Naive thymus-derived CD8-positive, alpha-beta T cell (primary cell): Measurements from ENCODE around the gene REX1BD. TPM values are rescaled to one million over a fixed set of nuclear protein-coding genes. Genes with fewer than 3 reads are reported as not detected.
A peak's percentile ranks its signal among the peaks of the same experiment; 100 is the strongest.

ENCODE experiments used
- ATAC-seq, 2 donors: fragments of 150-1000 bp; cut with Tn5 transposase in 1 of 2; sonication (Bioruptor Pico), chemical (Tn5 transposase) in 1 of 2; 1 replicate in 1 of 2; 2 replicates in 1 of 2; pipeline ENCODE4 v1.10.0; 2021; ENCODE audit warnings: mild to moderate bottlenecking in 2 of 2, moderate library complexity in 2 of 2
- POLR2A ChIA-PET: fragments of 350-600 bp; sonication (Branson Sonifier 250); formaldehyde crosslinking; loops from one replicate; lab custom pipeline; 2021; ENCODE audit warnings: antibody characterized with exemption; lab: Charles Lee
- DNase-seq, 10 donors: peaks; one replicate each; pipeline versions ENCODE4 v3.0.0 to v3.0.0-alpha.2; 2020 to 2022
- H3K27ac Mint-ChIP-seq, 10 donors: one replicate each; pipeline ENCODE4 v1.8.0; 2020 to 2022; ENCODE audit warnings: mild to moderate bottlenecking in 10 of 10, mixed read lengths in 10 of 10, moderate library complexity in 4 of 10, inconsistent platforms in 1 of 10
- H3K27me3 Mint-ChIP-seq, 5 donors: one replicate each; pipeline ENCODE4 v1.8.0; 2021 to 2022; ENCODE audit warnings: mixed read lengths in 5 of 5
- H3K36me3 Mint-ChIP-seq, 3 donors: one replicate each; pipeline ENCODE4 v1.8.0; 2020 to 2022; ENCODE audit warnings: mixed read lengths in 3 of 3, mild to moderate bottlenecking in 2 of 3, inconsistent platforms in 1 of 3
- H3K4me1 Mint-ChIP-seq, 4 donors: one replicate each; pipeline ENCODE4 v1.8.0; 2021 to 2022; ENCODE audit warnings: mixed read lengths in 4 of 4
- H3K4me3 Mint-ChIP-seq, 10 donors: one replicate each; pipeline ENCODE4 v1.8.0; 2020 to 2022; ENCODE audit warnings: mild to moderate bottlenecking in 10 of 10, mixed read lengths in 10 of 10, moderate library complexity in 6 of 10, inconsistent platforms in 1 of 10
- H3K9me3 Mint-ChIP-seq, 9 donors: one replicate each; pipeline ENCODE4 v1.8.0; 2020 to 2022; ENCODE audit warnings: mixed read lengths in 9 of 9, mild to moderate bottlenecking in 3 of 9, inconsistent platforms in 1 of 9, moderate library complexity in 1 of 9
- polyA plus RNA-seq, 3 donors: library from polyadenylated mRNA; unstranded; fragments of 300-500 nt; fragmentation: Illumina TruSeq; gene quantifications; one replicate each; pipeline ENCODE4 v1.2.3, GENCODE V29; 2021
- total RNA-seq, 8 experiments: library from RNA in 2 of 8; stranded (reverse) in 2 of 8; gene quantifications; one replicate each; pipeline ENCODE4 v1.2.3 and lab custom pipeline; 2021 to 2026

Gene REX1BD
- total and polyA plus RNA-seq, 5 experiments from 2014 or later: 138 to 196 (median 165) TPM

DNA sequence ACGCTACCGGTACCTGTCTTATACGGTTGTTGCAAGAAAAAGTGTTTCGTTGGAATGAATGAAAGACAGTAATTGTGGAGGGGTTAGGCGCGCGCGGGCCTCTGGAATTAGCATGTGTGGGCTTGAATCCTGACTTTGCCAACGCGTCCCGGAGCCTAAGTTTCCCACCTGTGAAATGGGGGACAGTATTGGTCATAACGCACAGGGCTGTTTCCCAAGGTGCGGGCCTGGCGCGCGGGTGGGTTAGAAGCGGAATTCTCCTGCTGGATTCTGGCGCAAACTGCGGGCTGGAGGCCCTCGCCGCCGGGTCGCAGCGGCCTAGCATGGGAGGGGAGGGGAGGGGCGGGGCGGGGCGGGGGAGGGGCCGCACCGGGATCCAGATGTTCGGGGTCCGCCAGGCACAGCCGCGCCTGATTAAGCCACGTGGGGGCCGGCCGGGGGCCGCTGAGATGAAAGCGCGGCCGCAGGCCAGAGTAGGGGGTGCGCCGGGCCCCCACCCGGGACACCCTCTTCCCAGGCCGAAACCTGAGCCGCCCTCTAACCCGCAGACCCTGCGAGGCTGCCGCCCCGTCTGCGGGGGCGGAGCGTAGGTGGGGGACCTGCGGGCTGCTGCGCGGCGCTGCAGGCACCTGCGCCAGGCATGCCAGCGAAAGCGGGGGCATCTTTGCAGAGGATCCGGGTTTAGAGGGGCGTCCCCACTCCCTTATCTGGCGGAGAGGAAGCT lies 22.9 kb downstream of the REX1BD start:
- Mint-ChIP-seq H3K27me3 (peaks cover 26 to 81% (median 51%) of the 10 kb centered on the region in 5 donors), H3K4me3 (peak overlapping the region; percentile 74 to 90 (median 80)), H3K9me3 (no peaks in the 10 kb centered on the region), H3K4me1 (peaks cover 13 to 50% (median 25%) of the 10 kb centered on the region in 4 donors), H3K36me3 (peaks cover 0 to 6% (median 0%) of the 10 kb centered on the region in 3 donors), H3K27ac (peak overlapping the region in 1 of 10 donors; percentile 35)
- POLR2A ChIA-PET: interaction anchor here (0.6 to 2.2 kb wide), 3 partner anchors 17 to 24 kb away, joined by 3 to 9 read pairs (median 3); partner anchors contain the start of gene REX1BD
- peak; percentile 58 to 71 for ATAC-seq
- DNase-seq: peak in 2 of 10 donors; percentile 40 to 41

DNA sequence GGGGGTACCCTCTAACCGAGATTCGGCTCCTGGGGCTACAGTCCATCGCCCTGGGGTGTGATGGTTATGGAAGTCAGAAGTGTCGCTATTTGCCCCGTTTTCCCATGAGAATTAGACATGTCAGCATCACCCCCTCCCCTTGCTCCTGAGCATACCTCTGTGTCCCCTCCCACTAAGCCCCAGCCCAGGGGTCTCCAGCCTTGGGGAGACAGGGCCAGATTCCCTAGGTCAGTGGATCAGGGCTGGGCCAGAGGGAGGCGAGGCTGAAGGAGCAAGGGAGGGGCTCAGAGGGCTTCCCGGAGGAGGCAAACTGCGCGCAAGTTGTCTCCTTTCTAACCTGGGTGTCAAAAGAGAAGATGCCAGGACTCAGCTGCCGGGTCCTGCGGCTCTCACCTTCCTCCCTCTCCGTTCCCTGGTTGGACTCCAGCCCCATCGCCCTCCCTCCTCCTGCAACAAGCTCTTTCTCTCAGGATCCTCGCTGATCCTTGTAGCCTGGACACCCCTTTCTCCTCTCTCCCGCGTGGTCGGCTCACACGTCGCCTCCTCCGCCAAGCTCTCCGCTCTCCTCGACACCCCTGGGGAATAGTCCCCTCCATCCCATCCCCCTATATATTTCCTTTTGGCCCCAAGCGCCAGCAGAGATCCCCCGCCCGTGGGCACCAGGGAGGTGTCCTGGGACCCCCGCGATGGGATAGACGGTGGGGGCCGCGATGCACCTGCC lies 23.6 kb downstream of the REX1BD start:
- DNase-seq (no peak), ATAC-seq (peak; percentile 4 to 9)
- Mint-ChIP-seq H3K4me3 (peak overlapping the region; percentile 67 to 90 (median 78)), H3K4me1 (peaks cover 13 to 50% (median 24%) of the 10 kb centered on the region in 4 donors), H3K27me3 (peaks cover 26 to 84% (median 50%) of the 10 kb centered on the region in 5 donors), H3K36me3 (peaks cover 0 to 6% (median 0%) of the 10 kb centered on the region in 3 donors), H3K9me3 (no peaks in the 10 kb centered on the region), H3K27ac (peak overlapping the region in 3 of 10 donors; percentile 14 to 88 (median 38))
- POLR2A ChIA-PET: interaction anchor here (0.6 to 2.2 kb wide), 3 partner anchors 18 to 23 kb away, joined by 3 to 9 read pairs (median 3); partner anchors contain the start of gene REX1BD

DNA sequence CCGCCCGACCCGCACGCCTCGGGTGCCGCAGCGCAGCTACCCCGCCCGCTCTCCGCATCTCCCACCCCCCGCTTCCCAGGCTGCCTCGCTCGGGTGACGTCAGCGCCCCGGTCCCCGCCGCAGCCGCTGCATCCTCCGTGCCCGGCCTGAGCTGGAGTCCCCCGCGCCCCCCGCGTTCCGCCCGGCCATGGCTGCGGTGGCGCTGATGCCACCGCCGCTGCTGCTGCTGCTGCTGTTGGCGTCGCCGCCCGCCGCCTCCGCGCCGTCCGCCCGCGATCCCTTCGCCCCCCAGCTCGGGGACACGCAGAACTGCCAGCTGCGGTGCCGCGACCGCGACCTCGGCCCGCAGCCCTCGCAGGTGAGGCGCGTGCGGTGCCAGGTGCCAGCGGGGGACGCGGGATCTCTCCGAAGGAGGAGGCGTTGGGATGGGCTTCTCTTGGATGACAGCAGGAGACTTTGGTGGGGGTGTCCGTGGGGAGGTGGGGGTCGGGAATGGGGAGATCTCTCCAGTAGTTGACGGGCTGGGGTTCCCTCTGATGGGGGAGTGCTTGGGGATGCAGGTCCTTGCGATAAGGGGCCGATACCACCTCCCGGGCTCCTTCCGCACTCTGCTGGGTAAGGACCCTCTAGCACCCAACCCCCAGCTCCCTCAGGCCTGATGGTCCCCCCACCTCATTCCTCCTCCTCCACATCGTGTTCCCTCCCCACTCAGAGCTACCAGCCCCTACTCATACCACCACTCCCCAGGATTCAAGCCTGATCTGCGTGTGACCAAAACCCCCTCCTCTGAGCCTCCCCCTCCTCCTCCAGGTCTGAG lies 24.4 kb downstream of the REX1BD start, which contains the start of gene TMEM59L:
Gene TMEM59L (plus strand): TSS at position 99 of the 817 bp plus-strand sequence. CDS start 89 bp downstream, at position 188.
- peak within 1 kb of the TSS; percentile 67 to 90 (median 78) for H3K4me3 Mint-ChIP-seq
- ATAC-seq (peak; percentile 71 to 78), DNase-seq (peak in 9 of 10 donors; percentile 40 to 79 (median 56))
- peaks cover 10 to 43% (median 20%) of the 10 kb centered on the region in 4 donors for H3K4me1 Mint-ChIP-seq
- POLR2A ChIA-PET: interaction anchor here (1.1 to 2.2 kb wide), 2 partner anchors 22 to 24 kb away, joined by 3 to 9 read pairs; partner anchors contain the start of gene REX1BD
- H3K27ac Mint-ChIP-seq: peak within 1 kb of the TSS in 3 of 10 donors; percentile 14 to 88 (median 38)
- H3K9me3 Mint-ChIP-seq: no peaks in the 10 kb centered on the region
- peaks cover 26 to 84% (median 51%) of the 10 kb centered on the region in 5 donors for H3K27me3 Mint-ChIP-seq
- H3K36me3 Mint-ChIP-seq: peaks cover 0 to 4% (median 0%) of the 10 kb centered on the region in 3 donors

DNA sequence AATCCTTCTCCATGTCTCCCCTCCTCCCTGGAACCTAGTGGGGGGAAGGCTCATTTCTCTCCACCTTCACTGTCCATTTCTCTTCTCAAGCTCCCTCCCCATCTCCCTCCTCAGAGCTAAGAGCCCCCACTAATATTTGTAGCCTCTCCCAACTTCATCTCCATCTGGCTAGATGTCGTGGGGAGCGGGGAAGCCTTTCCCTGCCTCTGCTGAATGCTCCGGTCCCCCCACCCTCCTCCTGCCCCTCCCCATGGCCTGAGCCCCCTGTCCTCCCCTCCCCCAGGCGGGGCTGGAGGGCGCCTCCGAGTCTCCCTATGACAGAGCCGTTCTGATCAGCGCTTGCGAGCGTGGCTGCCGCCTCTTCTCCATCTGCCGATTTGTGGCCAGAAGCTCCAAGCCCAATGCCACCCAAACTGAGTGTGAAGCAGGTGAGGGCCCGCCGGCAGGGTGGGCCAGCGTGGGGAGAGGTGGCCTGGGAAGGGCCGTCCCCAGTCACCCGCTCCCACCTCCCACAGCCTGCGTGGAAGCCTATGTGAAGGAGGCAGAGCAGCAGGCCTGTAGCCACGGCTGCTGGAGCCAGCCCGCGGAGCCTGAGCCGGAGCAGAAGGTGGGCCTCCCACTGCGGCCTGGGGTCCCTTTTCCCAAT lies 25.1 kb downstream of the REX1BD start:
- H3K9me3 Mint-ChIP-seq: no peaks in the 10 kb centered on the region
- peak overlapping the region; percentile 45 to 84 (median 68) for H3K4me3 Mint-ChIP-seq
- POLR2A ChIA-PET: interaction anchor here (2.2 kb wide), 1 partner anchor 25 kb away, joined by 9 read pairs; the partner anchor contains the start of gene REX1BD
- peaks cover 0 to 4% (median 0%) of the 10 kb centered on the region in 3 donors for H3K36me3 Mint-ChIP-seq
- peaks cover 7 to 41% (median 19%) of the 10 kb centered on the region in 4 donors for H3K4me1 Mint-ChIP-seq
- H3K27me3 Mint-ChIP-seq: peaks cover 24 to 80% (median 45%) of the 10 kb centered on the region in 5 donors
- ATAC-seq: no peak
- H3K27ac Mint-ChIP-seq: peak overlapping the region in 1 of 10 donors; percentile 40
- DNase-seq: no peak

DNA sequence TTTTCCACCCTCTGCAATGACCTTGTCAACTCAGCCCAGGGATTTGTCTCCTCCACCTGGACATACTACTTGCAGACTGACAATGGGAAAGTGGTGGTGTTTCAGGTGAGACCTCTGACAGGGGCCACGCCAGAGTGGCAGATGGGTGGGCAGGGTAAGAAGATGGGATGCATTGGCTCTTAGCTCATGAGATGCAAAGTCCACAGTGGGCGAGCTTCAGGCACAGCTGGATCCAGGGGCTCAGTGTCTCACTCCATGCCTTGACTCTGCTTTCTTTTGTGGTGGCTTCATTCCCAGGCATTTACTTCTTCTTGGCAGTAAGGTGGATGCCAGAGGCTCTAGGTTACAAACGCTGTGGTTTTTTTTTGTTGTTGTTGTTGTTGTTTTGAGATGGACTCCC lies 27.4 kb downstream of the REX1BD start:
- H3K27me3 Mint-ChIP-seq: peaks cover 15 to 61% (median 35%) of the 10 kb centered on the region in 5 donors
- no peaks in the 10 kb centered on the region for H3K9me3 Mint-ChIP-seq
- ATAC-seq (no peak), DNase-seq (no peak)
- POLR2A ChIA-PET: interaction anchor here (0.6 kb wide), 1 partner anchor 453 kb away, joined by 4 read pairs; no protein-coding TSS in a partner anchor
- H3K4me1 Mint-ChIP-seq: peaks cover 6 to 29% (median 14%) of the 10 kb centered on the region in 4 donors
- H3K27ac Mint-ChIP-seq: peak overlapping the region in 1 of 10 donors; percentile 38
- no peak overlapping the region for H3K4me3 Mint-ChIP-seq
- H3K36me3 Mint-ChIP-seq: peaks cover 0 to 3% (median 0%) of the 10 kb centered on the region in 3 donors

DNA sequence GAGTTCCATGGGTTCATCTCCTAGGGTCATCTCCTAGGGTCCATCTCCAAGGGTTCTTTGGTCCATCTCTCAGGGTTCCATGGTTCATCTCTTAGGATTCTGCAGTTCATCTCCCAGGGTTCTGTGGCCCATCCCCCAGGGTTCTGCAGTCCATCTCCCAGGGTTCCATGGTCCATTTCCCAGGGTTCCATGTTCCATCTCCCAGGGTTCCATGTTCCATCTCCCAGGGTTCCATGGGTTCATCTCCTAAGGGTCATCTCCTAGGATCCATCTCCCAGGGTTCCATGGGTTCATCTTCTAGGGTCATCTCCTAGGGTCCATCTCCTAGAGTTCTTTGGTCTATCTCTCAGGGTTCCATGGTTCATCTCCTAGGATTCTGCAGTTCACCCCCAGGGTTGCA lies 29.0 kb downstream of the REX1BD start:
- Mint-ChIP-seq H3K27ac (peak overlapping the region in 1 of 10 donors; percentile 34), H3K9me3 (no peaks in the 10 kb centered on the region), H3K36me3 (peaks cover 0 to 2% (median 0%) of the 10 kb centered on the region in 3 donors), H3K4me1 (peaks cover 0 to 17% (median 4%) of the 10 kb centered on the region in 4 donors), H3K4me3 (no peak overlapping the region), H3K27me3 (peaks cover 9 to 49% (median 29%) of the 10 kb centered on the region in 5 donors)
- POLR2A ChIA-PET: no interaction called here
- ATAC-seq (no peak), DNase-seq (no peak)

DNA sequence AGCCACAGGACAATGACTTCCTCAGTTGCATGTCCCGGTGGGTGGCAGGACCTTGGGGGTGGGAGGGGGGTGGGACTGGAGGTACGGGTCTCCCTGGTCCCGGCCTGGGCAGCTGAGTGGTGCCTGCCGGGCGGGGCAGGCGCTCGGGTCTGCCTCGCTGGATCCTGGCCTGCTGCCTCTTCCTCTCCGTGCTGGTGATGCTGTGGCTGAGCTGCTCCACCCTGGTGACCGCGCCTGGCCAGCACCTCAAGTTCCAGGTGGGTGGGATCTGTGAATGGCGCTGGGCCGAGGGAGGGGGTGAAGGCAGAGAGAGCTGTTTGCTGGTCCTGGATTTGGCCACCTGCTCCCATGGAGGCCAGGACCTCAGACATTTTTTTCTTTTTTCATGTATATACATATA lies 29.6 kb downstream of the REX1BD start:
- peaks cover 9 to 47% (median 28%) of the 10 kb centered on the region in 5 donors for H3K27me3 Mint-ChIP-seq
- POLR2A ChIA-PET: no interaction called here

DNA sequence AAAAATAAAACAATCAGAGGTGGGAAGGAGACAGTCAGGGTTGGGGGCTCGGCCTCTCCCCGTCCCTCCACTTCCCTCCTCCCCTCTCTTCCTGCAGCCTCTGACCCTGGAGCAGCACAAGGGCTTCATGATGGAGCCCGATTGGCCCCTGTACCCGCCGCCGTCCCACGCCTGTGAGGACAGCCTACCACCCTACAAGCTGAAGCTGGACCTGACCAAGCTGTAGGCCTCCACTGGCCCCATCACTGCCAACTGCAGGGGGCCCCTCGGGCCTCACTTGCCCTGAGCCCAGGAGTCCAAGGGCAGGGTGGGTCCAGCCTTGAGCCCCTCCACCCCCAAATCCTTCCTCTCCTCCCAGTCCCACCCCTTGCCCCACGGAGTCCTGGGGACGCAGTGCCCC lies 31.7 kb downstream of the REX1BD start:
- Mint-ChIP-seq H3K9me3 (no peaks in the 10 kb centered on the region), H3K36me3 (no peaks in the 10 kb centered on the region), H3K27me3 (peaks cover 2 to 28% (median 12%) of the 10 kb centered on the region in 5 donors), H3K4me1 (no peaks in the 10 kb centered on the region), H3K4me3 (no peak overlapping the region), H3K27ac (no peak overlapping the region)
- POLR2A ChIA-PET: no interaction called here
- ATAC-seq: no peak
- DNase-seq: no peak

More for the DNA sequence above, 29.6 kb downstream of the REX1BD start:
- Mint-ChIP-seq H3K4me1 (peaks cover 0 to 12% (median 3%) of the 10 kb centered on the region in 4 donors), H3K9me3 (no peaks in the 10 kb centered on the region), H3K4me3 (no peak overlapping the region), H3K36me3 (peaks cover 0 to under 1% (median 0%) of the 10 kb centered on the region in 3 donors), H3K27ac (no peak overlapping the region)
- ATAC-seq: no peak
- DNase-seq: no peak

DNA sequence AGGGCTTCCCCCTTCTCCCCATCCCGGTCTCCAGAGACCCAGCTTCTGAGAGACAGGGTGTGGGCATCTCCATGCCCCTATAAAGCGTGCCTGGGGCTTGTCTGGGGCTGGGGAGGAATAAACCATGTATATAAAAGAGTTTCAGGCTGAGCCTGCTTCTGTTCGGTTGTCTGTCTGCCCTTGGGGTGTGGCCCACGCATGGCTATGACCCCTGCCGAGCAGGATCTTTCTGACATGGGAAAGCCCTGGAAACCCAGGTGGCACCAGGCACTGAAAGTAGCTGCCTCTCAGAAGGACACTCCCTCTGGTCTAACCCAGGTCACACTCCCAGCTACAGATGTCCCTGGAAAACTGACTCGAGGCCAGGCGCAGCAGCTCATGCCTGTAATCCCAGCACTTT lies 32.3 kb downstream of the REX1BD start:
- H3K4me3 Mint-ChIP-seq: no peak overlapping the region
- H3K4me1 Mint-ChIP-seq: no peaks in the 10 kb centered on the region
- H3K27me3 Mint-ChIP-seq: peaks cover 1 to 23% (median 10%) of the 10 kb centered on the region in 5 donors
- no peak overlapping the region for H3K27ac Mint-ChIP-seq
- H3K36me3 Mint-ChIP-seq: no peaks in the 10 kb centered on the region
- POLR2A ChIA-PET: interaction anchor here (0.6 to 0.7 kb wide), 2 partner anchors 56 to 72 kb away, joined by 3 to 4 read pairs; no protein-coding TSS in a partner anchor
- ATAC-seq: no peak
- H3K9me3 Mint-ChIP-seq: no peaks in the 10 kb centered on the region
- DNase-seq: no peak

DNA sequence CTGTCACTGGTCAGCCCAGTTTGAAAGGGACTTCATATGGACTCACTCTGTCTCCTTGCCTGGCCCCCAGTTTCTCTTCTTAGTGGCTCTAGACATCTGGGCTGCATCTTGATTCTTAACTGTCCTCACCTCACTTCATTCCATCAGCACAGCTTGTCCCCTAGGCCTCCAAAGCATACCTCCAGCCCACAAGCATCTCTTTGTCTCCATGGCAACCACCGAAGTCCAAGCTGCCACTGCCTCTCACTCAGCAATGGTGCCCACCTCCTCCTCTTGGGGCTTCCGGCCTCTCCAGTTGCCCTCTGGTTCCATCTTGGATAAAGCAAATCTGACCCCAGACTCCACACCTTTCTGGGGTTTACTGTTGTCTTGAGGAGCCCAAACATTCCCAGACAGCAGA lies 38.3 kb downstream of the REX1BD start:
- Mint-ChIP-seq H3K36me3 (no peaks in the 10 kb centered on the region), H3K4me3 (no peak overlapping the region), H3K9me3 (no peaks in the 10 kb centered on the region), H3K27ac (no peak overlapping the region), H3K4me1 (no peaks in the 10 kb centered on the region), H3K27me3 (peaks cover 0 to 12% (median 7%) of the 10 kb centered on the region in 5 donors)
- POLR2A ChIA-PET: interaction anchor here (0.6 kb wide), 1 partner anchor 37 kb away, joined by 3 read pairs; no protein-coding TSS in a partner anchor
- ATAC-seq (no peak), DNase-seq (no peak)
